HG02943 (cell line): Measurements from ENCODE around the gene CSNK2A2.

ENCODE experiments used
- ATAC-seq: cut with Tn5 transposase; IDR thresholded peaks from one replicate; pipeline ENCODE4 v1.9.1; 2021; ENCODE audit warnings: mild to moderate bottlenecking, low read depth, moderate library complexity; ENCODE audit not compliant: unreplicated experiment

CSNK2A2 gene

DNA sequence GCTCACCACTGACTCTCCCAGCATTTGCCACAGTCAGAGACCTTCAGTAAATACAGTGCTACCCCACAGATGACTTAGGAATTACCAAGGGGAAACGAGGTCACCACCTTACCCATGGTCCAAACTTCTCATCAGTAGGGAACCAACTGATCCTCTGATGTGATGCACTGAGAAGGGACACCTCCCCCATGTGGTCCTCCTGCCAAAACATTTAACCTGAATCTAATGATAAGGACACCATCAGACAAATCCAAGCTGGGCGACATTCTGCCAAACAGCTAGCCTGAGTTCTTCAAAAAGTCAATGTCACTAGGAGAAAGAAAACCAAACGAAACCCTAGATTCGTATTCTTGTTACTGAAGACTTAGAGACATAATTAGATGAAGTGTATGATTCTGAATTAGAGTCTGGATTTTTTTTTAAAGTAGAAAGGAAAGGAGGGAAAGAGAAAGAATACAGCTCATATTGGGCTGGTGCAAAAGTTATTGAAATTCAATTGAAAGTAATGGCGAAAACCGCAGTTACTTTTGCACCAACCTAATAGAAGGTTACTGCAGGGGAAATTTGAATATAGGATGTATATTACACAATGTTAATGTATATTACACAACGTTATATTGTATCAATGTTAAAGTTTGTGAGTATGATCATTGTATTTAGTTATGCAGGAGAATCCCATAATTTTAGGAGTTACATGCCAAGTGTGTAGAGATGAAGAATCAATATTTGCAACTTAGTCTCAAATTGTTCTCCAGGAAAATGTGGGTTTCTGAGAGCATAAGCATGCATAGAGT is 2.3 kb upstream of the CSNK2A2 start:
- ATAC-seq: no peak

DNA sequence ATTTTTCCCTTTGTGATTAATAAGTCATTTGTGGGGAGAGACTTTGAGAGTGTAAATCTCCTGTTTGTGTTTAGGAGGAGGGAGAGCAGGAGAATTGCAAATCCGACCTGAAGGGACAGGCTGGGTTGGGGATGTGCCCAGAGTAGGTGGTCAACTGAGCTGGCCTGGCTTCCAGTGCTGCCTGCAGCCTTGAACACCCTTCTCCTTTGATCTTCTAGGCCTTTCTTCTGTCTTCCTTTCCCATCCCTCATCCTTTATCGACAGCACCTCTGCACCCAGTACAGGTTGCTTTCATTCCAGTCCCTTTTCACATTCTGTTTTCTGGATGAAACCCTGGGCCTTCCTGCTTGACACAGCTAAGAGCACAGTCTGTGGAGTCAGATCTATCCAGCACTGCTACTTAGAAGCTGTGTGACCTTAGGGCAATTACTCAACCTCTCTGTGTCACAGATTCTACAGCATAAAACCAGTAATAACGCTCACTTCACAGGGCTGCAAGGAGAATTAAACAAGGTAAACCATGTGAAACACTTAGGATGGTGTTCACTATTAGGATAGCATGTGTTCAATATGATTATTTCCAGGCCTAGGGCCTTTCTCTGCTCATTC is 1.0 kb upstream of the CSNK2A2 start:
- ATAC-seq: no peak

DNA sequence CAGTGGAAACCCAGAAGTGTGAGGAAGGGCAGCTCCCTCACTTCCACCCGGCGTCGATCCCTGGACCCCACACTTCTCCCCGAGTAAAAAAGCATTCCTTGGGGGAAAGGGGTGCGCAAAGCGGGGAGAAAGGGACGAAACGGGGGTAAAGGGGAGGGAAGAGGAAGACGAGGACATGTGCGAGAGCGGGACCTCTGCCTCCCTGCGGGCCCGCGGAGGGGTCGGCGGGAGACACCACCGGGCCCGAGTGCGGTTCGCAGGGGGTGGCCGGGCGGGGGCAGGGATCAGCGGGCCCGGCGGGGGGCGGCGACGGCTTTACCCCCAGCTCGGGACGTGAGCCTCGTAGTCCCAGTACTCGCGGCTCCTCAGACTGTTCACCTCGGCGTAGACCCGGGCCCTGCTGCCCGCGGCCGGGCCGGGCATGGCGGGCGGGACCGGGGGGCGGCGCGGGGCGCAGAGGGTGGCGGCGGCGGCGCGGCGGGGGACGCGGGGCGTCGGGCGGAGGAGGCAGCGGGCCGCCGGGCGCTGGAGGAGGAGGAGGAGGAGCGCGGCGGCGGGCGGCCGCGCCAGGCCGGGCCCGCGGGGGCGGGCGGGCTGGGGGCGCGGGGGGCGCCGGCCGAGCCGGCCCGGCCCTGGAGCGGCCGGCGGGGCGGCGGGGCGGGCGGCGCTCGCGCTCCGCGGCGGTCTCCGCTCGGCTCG is 443 bp downstream of the CSNK2A2 start:
- ATAC-seq: peak; percentile 28

DNA sequence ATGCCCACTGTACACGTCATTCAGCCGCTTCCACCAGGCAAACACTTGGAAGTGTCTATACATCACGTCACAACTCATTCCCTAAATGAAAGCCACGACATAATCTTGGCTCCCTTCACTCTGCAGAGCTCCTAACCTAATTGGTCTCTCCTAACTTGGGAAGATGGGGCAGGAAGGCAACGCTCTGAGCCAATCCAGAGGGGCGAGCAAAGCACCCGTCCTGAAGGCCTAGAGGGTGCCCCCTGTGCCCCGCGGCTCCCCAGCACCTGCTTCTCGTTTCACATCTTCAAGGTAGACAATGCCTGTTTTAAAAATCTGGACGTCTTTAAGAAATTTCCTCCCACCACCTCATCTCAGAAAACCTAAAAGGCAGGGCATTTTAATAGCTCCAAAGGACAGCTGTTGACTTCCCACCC is 1.0 kb downstream of the CSNK2A2 start:
- no peak for ATAC-seq

DNA sequence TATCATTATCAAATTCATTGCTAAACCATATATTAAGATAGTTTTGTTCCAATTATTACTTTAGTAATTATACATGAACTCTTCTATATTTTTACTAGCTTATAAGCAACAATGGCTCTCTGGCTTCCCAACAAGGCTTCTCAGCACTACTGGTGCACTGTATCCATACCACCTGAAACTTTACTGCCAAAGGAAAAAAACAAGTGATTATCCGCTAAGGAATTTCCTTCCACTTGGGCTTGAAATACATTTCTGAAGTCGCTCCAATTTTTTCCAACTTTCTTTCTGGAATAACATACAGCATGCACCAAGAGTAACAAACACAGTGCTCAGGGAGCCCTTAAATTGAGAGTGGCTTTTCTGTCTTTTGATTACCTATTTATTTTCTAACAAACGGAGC is 2.1 kb downstream of the CSNK2A2 start:
- ATAC-seq: no peak

DNA sequence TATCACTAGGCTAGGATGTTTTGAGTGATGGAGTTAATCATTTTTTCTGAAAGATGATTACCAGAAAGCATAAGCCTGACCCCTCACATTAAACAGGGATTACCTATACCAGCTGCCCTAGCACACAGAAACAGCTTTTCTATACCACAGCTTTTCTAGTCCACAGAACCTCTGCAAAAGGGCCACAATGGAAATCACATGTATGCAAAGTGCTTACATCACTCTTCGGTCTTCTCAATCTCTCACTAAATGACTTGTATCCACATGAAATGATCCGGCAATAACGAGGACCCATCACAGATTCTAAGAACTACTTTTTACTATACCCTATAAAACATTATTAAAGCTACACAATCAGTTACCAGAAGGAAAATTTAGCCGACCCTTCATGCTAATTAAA is 2.6 kb downstream of the CSNK2A2 start:
- ATAC-seq: no peak

DNA sequence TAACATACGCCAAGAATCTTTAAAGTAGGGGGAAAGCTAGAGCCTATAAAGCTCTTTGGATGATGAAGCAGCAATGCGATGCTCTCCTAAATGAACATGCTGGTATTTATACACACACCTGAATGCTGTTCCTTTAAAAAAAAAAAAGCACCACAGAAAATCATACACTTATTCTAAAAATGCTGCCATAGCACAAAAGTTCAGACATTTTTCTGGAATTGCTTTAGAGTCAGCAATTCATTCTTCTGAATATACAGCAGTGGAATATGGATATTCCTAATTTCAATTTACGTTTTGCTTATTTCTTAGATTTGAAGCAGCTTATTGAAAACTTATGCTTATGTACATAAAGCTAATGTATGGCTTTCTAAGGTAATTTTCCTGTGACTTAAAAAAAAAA is 3.1 kb downstream of the CSNK2A2 start:
- no peak for ATAC-seq

DNA sequence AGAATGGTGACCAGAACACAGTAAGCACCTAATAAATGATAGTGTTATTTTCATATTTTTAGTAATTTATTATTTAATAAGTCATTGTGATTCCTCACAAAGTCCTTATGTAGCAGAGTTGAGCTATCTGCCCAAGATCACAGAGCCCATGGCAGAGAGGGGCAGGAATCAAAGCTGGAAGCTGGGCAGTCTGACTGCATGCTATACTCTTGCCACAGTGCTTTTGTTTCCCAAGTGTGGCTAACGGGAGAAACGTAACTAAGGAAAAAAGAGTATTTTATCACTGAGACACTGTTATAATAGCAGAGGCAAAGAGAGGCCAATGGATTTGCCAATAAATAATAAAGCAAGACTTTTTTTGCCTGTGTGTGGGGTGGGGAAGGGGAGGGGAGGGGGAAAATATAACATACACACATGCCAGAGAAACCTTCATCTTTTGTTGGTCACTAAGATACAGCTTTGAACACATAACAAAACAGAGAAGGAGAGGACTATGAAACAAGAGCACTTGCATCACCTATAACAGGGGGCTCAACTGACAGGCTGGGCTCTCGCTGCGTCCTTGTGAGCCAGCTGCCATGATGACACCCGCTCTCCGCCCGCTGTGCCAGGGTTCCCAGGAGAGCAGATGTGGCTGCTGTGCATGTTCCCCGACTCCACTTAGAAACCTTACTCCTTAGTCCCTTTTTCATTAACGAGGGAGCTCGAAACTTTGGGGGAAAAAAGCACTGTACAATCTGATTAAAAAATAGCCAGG is 10.1 kb downstream of the CSNK2A2 start:
- ATAC-seq: no peak

DNA sequence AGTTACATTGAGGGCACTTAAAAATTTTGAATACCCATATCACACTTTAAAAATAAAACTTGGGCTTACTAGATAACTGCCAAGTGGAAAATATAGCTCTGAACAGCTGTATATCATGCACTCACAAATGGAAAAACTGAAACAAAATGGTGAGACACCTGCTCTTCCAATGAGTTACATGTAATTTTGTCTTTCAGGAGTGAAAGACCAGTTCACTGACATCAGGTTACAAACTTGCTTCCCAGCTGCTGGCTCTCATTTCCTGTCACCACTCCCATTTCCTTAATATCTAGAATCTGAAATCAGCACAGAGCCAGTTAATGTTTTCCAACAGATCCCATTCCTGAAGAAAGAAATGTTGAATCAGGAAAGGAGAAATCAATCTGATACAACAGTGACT is 10.8 kb downstream of the CSNK2A2 start:
- no peak for ATAC-seq

DNA sequence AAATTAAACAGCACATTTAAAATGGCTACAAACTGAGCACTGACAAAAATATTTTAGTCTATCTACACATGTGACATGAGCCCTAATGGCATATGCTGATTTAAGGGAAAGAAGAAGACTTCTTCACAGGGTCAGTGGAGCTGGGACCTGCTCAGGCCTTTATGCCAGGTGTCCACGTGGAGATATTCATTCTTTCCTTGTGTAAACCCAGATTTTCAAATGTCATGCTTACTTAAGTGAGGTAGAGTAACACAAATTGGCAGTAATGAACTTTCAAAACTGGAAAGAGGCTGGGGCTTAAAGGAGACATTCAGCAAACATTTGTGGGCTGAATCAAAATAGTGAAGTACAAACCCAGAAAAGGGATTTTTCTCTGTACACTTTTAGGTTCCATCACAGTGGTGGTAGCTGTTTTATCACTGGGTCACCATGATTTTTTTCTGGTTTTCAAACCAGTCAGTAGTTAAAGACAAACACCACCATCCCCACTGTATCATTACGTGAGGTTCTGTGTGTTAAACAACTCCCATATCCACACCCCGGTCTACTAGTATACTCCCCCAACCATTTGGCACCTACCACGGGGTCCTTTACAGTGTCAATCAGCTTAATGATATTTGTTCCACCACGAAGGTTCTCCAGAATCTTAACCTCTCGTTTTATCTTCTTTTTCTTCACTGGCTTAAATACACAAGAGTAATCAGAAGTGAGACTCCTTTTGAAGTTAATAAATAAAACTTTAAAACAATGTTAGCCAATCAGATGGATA is 11.5 kb downstream of the CSNK2A2 start:
- ATAC-seq: no peak

DNA sequence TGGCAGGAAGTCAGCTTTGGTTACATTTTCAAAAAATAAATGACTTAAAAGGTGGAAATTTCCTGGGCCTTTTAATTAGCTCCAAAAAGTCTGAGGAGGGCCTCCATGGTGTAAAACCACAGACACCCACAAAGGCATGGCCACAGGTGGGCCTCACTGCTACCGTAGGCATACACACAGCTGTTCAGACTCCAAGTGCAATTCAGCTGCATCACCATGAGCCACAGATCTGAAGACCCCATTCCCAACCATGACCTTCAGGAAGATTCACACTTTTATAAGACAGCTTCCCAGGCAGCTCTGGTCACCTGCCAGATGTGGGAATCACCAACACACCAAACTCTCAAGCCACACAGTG is 20.6 kb downstream of the CSNK2A2 start:
- no peak for ATAC-seq

DNA sequence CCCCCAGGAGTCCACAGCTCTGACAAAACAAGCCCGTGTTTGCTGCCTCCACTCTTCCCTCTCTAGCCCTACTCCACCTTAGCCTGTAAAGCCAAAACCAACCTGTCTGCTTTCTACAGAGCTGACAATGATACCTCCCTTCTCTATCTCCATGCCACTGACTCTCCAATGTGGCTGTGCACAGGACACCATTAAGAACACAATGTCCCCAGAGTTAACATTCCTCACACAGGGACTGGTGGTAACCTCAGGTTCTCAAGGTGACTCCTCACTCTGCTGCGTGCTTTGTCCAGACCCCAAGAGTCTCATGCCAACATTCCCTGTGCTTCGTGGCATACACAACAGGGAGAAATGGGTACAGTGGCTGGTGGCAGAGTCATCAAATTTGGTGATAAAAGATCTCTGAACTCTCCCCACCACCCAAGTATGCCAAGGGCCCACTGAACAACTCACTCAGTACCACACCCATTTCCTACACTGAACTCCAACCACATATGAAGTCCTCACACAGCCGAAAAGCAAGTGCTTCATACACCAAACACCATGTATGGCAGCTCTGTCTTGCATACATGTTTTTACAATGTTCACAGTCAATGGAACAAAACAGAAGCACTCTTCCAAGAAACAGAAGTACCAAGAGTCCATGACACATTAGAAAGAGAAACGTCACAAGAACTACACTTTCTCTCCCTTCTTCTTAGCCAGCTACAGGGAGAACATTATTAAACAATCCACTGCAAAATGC is 21.1 kb downstream of the CSNK2A2 start:
- no peak for ATAC-seq

DNA sequence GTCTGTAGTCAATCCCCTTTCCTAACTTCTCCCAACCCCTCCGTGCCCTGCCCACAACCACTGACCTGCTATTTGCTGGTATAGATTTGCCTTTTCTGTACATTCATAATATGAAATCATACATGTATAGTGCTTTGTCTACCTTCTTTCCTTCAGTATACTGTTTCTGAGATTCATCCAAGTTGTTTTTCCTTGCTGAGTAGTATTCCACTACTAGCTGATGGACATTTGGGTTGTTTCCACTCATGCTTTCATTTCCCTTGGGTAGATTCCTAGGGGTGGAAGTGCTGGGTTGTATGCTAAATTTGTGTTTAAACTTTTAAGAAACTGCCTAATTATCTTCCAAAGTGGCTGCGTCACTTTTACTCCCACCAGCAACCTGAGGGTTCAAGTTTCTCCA is 27.7 kb downstream of the CSNK2A2 start:
- ATAC-seq: no peak

DNA sequence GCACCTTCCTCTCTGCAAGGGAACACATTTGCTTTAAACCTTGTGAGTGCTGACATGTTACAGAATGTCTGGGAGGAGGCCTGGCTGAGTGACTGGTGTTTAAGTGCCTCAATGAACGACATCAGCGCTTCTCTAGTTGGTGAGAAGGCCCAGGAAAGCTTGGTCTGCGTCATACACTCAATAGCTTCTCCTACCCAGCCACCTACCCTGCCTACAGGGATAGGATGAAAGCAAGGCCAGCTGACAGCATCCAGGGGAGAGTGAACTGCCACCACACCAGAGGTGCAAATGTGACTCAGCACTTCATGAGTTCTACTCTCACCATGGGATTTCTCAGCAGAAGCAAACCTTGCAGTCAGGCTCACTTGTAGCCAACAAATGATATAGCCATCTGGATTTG is 37.1 kb downstream of the CSNK2A2 start:
- ATAC-seq: no peak

DNA sequence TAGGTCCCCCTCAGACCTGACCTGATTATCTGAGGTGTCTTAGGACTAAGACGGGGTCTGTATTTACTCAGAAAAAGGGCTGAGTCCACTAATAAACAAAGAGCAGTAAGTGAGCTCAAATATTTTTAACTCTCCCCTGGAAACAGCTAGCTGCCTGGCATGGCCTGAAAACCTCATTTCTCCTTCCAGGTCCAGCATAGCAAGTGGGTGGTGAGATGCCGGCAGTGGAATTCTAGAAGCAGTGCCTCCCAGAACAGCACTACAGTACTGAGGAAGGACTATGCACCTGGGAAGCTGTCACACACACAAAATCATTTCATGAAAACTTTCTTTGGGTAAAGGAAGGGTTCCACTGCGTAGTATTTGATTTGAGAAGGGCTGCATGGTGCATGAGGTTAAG is 39.2 kb downstream of the CSNK2A2 start:
- no peak for ATAC-seq

DNA sequence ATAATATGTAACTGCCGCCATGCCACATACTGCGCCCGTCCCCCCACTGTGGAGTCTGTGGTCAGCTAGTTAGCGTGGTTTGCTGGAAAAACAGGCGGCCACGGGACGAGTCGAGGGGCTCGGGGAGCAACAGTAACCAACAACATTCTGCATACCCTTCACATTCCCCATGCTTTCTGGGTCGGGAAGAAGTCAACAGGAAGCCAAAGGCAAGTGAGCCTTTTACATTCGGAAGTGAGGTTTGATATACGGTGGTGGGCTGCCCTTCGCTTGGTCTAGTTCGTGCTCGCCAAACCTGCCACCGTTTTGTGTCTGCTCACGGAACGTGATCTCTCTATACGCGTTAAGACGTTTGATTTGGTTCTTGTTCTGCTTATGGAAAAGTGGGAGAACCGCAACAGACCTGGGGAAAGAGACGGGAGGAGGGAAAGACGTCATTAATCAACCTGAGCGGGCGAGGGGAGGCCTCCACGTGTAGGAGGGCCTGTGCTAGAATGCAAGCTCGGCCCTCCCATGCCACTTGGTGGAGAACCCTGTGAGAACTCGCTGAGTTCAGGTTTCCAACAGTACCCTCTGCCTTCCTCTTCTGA is 39.9 kb downstream of the CSNK2A2 start:
- ATAC-seq: no peak

DNA sequence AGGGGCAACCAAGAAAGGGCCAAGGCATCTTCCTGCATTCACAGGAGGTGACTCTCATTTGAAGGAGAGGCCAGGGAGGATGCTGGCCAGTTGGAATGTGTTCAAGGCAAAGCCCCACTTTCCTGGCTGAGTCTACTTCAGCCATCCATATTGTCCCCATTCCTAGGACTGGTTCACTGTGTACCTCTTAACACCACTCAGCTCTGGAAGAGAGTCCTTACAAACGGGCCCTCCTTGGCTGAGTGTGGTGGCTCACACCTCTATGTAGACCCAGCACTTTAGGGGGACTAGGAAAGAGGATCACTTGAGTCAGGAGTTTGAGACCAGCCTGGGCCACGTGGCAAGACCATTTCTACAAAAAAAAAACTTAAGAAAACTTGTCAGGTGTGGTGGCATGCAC is 40.7 kb downstream of the CSNK2A2 start:
- no peak for ATAC-seq

DNA sequence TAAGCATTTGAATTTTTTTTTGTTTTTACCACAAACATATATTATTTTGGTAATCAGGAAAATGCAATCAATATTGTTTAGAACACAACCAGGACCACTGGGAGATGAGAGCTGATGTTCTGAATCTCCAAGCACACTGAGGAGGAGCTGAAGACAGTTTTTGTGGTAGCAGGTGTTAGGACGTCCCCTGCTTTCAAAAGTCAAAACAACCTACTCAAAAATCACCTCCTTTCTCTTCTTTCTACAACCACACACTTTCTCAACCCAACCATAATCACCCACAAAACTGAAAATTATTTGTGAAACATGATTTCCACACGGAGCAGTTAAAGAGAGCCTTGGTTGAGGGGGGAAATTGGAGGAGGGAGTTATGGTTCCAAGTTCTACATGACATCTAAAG is 42.1 kb downstream of the CSNK2A2 start:
- ATAC-seq: no peak

DNA sequence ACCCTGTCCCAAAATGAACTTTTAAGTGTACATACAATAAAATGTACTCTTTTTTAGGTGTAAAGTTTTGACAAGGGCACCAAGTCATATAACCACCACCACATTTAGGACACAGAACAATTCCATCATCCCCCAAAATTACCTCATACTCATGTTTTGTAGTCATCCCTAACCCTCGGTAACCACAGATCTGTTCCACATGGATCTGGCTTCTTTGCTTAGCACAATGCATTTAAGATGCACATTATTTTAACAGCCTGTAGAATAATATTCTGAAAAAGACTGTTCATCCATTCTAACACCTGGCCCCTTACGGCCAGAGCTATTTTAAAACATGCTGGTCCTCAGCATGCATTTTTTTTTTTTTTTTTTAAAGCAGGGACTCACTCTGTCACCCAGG is 43.6 kb downstream of the CSNK2A2 start:
- no peak for ATAC-seq
